ENCODE data around the gene DENND1A. TPM values are rescaled to one million over a fixed set of nuclear protein-coding genes. Genes with fewer than 3 reads are reported as not detected.

DENND1A gene
- total and polyA plus RNA-seq, 2 experiments from 2014 or later: 13.1 to 28.7 TPM

GRCh38 chr9:123656565-123656964, 273.4 kb downstream of the DENND1A start:
- H3K27me3 ChIP-seq (ENCODE audit: insufficient read depth): no peaks in the 10 kb centered on the region
- H3K4me2 ChIP-seq: no peak overlapping the region
- H3K9me2 ChIP-seq (ENCODE audit: insufficient read depth): no peaks in the 10 kb centered on the region
- H3K4me3 Mint-ChIP-seq: no peak overlapping the region
- H3K79me2 ChIP-seq (replicated peaks; ENCODE audit: insufficient read depth): no peaks in the 10 kb centered on the region
- no peaks in the 10 kb centered on the region for H3K36me3 ChIP-seq (ENCODE audit: insufficient read depth)
- ATAC-seq (no peak), DNase-seq (ENCODE audit: low spot score) (no peak)
- no peaks in the 10 kb centered on the region for H3F3A ChIP-seq (replicated peaks; ENCODE audit: low read depth)
- TF ChIP-seq ZNF114 (CRISPR knock-in tag; IDR thresholded peaks at IDR 0.05): no peak
- TF ChIP-seq, protein P1, sequence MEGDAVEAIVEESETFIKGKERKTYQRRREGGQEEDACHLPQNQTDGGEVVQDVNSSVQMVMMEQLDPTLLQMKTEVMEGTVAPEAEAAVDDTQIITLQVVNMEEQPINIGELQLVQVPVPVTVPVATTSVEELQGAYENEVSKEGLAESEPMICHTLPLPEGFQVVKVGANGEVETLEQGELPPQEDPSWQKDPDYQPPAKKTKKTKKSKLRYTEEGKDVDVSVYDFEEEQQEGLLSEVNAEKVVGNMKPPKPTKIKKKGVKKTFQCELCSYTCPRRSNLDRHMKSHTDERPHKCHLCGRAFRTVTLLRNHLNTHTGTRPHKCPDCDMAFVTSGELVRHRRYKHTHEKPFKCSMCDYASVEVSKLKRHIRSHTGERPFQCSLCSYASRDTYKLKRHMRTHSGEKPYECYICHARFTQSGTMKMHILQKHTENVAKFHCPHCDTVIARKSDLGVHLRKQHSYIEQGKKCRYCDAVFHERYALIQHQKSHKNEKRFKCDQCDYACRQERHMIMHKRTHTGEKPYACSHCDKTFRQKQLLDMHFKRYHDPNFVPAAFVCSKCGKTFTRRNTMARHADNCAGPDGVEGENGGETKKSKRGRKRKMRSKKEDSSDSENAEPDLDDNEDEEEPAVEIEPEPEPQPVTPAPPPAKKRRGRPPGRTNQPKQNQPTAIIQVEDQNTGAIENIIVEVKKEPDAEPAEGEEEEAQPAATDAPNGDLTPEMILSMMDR (conservative IDR thresholded peaks at IDR 0.05; ENCODE audit: low read depth in 2 of 2): no peak
- TF ChIP-seq NANOG (IDR thresholded peaks at IDR 0.05; ENCODE audit: borderline replicate concordance): no peak
- TF ChIP-seq EZH2 (IDR thresholded peaks at IDR 0.05; ENCODE audit: low read depth, unreplicated experiment): no peak
- TF ChIP-seq, protein P2, sequence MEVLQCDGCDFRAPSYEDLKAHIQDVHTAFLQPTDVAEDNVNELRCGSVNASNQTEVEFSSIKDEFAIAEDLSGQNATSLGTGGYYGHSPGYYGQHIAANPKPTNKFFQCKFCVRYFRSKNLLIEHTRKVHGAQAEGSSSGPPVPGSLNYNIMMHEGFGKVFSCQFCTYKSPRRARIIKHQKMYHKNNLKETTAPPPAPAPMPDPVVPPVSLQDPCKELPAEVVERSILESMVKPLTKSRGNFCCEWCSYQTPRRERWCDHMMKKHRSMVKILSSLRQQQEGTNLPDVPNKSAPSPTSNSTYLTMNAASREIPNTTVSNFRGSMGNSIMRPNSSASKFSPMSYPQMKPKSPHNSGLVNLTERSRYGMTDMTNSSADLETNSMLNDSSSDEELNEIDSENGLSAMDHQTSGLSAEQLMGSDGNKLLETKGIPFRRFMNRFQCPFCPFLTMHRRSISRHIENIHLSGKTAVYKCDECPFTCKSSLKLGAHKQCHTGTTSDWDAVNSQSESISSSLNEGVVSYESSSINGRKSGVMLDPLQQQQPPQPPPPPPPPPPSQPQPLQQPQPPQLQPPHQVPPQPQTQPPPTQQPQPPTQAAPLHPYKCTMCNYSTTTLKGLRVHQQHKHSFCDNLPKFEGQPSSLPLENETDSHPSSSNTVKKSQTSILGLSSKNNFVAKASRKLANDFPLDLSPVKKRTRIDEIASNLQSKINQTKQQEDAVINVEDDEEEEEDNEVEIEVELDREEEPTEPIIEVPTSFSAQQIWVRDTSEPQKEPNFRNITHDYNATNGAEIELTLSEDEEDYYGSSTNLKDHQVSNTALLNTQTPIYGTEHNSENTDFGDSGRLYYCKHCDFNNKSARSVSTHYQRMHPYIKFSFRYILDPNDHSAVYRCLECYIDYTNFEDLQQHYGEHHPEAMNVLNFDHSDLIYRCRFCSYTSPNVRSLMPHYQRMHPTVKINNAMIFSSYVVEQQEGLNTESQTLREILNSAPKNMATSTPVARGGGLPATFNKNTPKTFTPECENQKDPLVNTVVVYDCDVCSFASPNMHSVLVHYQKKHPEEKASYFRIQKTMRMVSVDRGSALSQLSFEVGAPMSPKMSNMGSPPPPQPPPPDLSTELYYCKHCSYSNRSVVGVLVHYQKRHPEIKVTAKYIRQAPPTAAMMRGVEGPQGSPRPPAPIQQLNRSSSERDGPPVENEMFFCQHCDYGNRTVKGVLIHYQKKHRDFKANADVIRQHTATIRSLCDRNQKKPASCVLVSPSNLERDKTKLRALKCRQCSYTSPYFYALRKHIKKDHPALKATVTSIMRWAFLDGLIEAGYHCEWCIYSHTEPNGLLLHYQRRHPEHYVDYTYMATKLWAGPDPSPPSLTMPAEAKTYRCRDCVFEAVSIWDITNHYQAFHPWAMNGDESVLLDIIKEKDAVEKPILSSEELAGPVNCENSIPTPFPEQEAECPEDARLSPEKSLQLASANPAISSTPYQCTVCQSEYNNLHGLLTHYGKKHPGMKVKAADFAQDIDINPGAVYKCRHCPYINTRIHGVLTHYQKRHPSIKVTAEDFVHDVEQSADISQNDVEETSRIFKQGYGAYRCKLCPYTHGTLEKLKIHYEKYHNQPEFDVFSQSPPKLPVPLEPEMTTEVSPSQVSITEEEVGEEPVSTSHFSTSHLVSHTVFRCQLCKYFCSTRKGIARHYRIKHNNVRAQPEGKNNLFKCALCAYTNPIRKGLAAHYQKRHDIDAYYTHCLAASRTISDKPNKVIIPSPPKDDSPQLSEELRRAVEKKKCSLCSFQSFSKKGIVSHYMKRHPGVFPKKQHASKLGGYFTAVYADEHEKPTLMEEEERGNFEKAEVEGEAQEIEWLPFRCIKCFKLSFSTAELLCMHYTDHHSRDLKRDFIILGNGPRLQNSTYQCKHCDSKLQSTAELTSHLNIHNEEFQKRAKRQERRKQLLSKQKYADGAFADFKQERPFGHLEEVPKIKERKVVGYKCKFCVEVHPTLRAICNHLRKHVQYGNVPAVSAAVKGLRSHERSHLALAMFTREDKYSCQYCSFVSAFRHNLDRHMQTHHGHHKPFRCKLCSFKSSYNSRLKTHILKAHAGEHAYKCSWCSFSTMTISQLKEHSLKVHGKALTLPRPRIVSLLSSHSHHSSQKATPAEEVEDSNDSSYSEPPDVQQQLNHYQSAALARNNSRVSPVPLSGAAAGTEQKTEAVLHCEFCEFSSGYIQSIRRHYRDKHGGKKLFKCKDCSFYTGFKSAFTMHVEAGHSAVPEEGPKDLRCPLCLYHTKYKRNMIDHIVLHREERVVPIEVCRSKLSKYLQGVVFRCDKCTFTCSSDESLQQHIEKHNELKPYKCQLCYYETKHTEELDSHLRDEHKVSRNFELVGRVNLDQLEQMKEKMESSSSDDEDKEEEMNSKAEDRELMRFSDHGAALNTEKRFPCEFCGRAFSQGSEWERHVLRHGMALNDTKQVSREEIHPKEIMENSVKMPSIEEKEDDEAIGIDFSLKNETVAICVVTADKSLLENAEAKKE (CRISPR knock-in tag; IDR thresholded peaks at IDR 0.05): no peak
- TF ChIP-seq, protein P3, sequence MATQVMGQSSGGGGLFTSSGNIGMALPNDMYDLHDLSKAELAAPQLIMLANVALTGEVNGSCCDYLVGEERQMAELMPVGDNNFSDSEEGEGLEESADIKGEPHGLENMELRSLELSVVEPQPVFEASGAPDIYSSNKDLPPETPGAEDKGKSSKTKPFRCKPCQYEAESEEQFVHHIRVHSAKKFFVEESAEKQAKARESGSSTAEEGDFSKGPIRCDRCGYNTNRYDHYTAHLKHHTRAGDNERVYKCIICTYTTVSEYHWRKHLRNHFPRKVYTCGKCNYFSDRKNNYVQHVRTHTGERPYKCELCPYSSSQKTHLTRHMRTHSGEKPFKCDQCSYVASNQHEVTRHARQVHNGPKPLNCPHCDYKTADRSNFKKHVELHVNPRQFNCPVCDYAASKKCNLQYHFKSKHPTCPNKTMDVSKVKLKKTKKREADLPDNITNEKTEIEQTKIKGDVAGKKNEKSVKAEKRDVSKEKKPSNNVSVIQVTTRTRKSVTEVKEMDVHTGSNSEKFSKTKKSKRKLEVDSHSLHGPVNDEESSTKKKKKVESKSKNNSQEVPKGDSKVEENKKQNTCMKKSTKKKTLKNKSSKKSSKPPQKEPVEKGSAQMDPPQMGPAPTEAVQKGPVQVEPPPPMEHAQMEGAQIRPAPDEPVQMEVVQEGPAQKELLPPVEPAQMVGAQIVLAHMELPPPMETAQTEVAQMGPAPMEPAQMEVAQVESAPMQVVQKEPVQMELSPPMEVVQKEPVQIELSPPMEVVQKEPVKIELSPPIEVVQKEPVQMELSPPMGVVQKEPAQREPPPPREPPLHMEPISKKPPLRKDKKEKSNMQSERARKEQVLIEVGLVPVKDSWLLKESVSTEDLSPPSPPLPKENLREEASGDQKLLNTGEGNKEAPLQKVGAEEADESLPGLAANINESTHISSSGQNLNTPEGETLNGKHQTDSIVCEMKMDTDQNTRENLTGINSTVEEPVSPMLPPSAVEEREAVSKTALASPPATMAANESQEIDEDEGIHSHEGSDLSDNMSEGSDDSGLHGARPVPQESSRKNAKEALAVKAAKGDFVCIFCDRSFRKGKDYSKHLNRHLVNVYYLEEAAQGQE (IDR thresholded peaks at IDR 0.05; ENCODE audit: unreplicated experiment): no peak
- TF ChIP-seq ZNF331 (CRISPR knock-in tag; IDR thresholded peaks at IDR 0.05; ENCODE audit: low read depth): no peak
- H3K4me3 ChIP-seq: no peak overlapping the region
- no peaks in the 10 kb centered on the region for H3K27me3 Mint-ChIP-seq (ENCODE audit: insufficient read depth, low read depth, poor library complexity)
- peaks cover 45% of the 10 kb centered on the region for H3K4me1 Mint-ChIP-seq
- no peak overlapping the region for H2AFZ ChIP-seq
- peaks cover 15% of the 10 kb centered on the region for H3K4me1 ChIP-seq (ENCODE audit: insufficient read depth)
- peaks cover 6% of the 10 kb centered on the region for H3K36me3 Mint-ChIP-seq (ENCODE audit: low read depth)
- no peaks in the 10 kb centered on the region; the same call in 1 of the 2 replicates for H4K20me1 ChIP-seq (replicated peaks; ENCODE audit: insufficient read depth)
- H3K9me3 Mint-ChIP-seq: no peaks in the 10 kb centered on the region; the same call in 1 of the 3 replicates
- no peak overlapping the region for H3K27ac ChIP-seq (ENCODE audit: low read depth)
- no peak overlapping the region for H3K27ac Mint-ChIP-seq
